ENCODE measurements around the gene RING1. TPM values are rescaled to one million over a fixed set of nuclear protein-coding genes. Genes with fewer than 3 reads are reported as not detected.
"Not testable (repeated sequence)": the region's sequence is repeated elsewhere in the genome, so short reads cannot be mapped to it uniquely, and the experiment has no call there.

Gene RING1
- polyA plus RNA-seq, 6 donors from 2014 or later = 2.8 to 12.1 (median 7.4) TPM

- no peak for ATAC-seq (ENCODE audit: low read depth in 2 of 2)
- Mint-ChIP-seq H3K9me3 (no peaks in the 10 kb centered on the region), H3K4me3 (no peak overlapping the region), H3K36me3 (peaks cover 10% of the 10 kb centered on the region in 2 donors), H3K4me1 (peaks cover 36 to 51% (median 48%) of the 10 kb centered on the region in 3 donors), H3K27ac (no peak overlapping the region), H3K27me3 (peaks cover 6 to 44% (median 42%) of the 10 kb centered on the region in 3 donors)
- no peak for DNase-seq
Observed at GRCh38 chr6:33211136-33211535, 2.8 kb downstream of the RING1 start.

GRCh38 chr6:33211666-33212422 lies 3.5 kb downstream of the RING1 start:
- H3K4me1 Mint-ChIP-seq = peaks cover 36 to 48% (median 44%) of the 10 kb centered on the region in 3 donors
- no peak for ATAC-seq (ENCODE audit: low read depth in 2 of 2)
- no peak for DNase-seq
- peaks cover 6 to 46% (median 42%) of the 10 kb centered on the region in 3 donors for H3K27me3 Mint-ChIP-seq
- no peaks in the 10 kb centered on the region for H3K9me3 Mint-ChIP-seq
- peaks cover 10% of the 10 kb centered on the region in 2 donors for H3K36me3 Mint-ChIP-seq
- H3K4me3 Mint-ChIP-seq = peak overlapping the region in 2 of 8 donors; percentile 32 to 45
- H3K27ac Mint-ChIP-seq = no peak overlapping the region

DNA sequence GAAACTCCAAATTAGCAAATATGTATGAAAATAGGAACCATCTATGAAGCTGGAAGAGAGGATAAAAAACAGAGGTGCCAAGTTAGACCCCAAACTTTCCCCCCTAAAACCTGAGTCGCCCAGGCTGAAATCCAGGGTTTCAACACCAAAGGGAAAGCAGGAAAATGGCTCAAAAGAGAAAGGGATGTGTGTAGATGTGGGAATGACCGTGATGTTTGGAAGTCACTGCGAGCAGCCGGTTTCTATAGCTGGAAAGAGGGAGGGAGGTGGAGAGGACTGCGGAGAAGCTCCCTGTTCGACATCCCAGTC lies 4.5 kb downstream of the RING1 start:
- no peak for ATAC-seq (ENCODE audit: low read depth in 2 of 2)
- peak overlapping the region; percentile 9 to 91 (median 78) for H3K4me3 Mint-ChIP-seq
- H3K4me1 Mint-ChIP-seq = peaks cover 31 to 42% (median 40%) of the 10 kb centered on the region in 3 donors
- peaks cover 10% of the 10 kb centered on the region in 2 donors for H3K36me3 Mint-ChIP-seq
- no peak for DNase-seq
- H3K27me3 Mint-ChIP-seq = peaks cover 6 to 54% (median 44%) of the 10 kb centered on the region in 3 donors
- peak overlapping the region in 3 of 6 donors; percentile 16 to 47 (median 40) for H3K27ac Mint-ChIP-seq
- H3K9me3 Mint-ChIP-seq = no peaks in the 10 kb centered on the region

- H3K9me3 Mint-ChIP-seq = no peaks in the 10 kb centered on the region
- peaks cover 6 to 60% (median 50%) of the 10 kb centered on the region in 3 donors for H3K27me3 Mint-ChIP-seq
- peak; percentile 21 for DNase-seq
- peaks cover 10% of the 10 kb centered on the region in 2 donors for H3K36me3 Mint-ChIP-seq
- H3K27ac Mint-ChIP-seq = peak overlapping the region in 4 of 6 donors; percentile 16 to 90 (median 31)
- ATAC-seq (ENCODE audit: low read depth in 2 of 2) = peak; percentile 47 to 51
- peaks cover 30 to 39% (median 39%) of the 10 kb centered on the region in 3 donors for H3K4me1 Mint-ChIP-seq
- peak overlapping the region; percentile 22 to 91 (median 80) for H3K4me3 Mint-ChIP-seq
Observed at GRCh38 chr6:33213166-33213988, 5.1 kb downstream of the RING1 start.

- H3K27me3 Mint-ChIP-seq = peaks cover 6 to 65% (median 54%) of the 10 kb centered on the region in 3 donors
- ATAC-seq (ENCODE audit: low read depth in 2 of 2) (peak; percentile 15), DNase-seq (no peak)
- H3K9me3 Mint-ChIP-seq = no peaks in the 10 kb centered on the region
- H3K4me3 Mint-ChIP-seq = peak overlapping the region; percentile 2 to 91 (median 76)
- peaks cover 10% of the 10 kb centered on the region in 2 donors for H3K36me3 Mint-ChIP-seq
- H3K4me1 Mint-ChIP-seq = peaks cover 26 to 34% (median 34%) of the 10 kb centered on the region in 3 donors
- no peak overlapping the region for H3K27ac Mint-ChIP-seq
Observed at GRCh38 chr6:33213989-33214335, 5.7 kb downstream of the RING1 start.

- DNase-seq (no peak), ATAC-seq (ENCODE audit: low read depth in 2 of 2) (no peak)
- H3K27ac Mint-ChIP-seq = peak overlapping the region in 1 of 6 donors; percentile 25
- peak overlapping the region in 2 of 8 donors; percentile 51 to 54 for H3K4me3 Mint-ChIP-seq
- H3K36me3 Mint-ChIP-seq = peaks cover 3 to 10% of the 10 kb centered on the region in 2 donors
- peaks cover 19 to 24% (median 24%) of the 10 kb centered on the region in 3 donors for H3K4me1 Mint-ChIP-seq
- peaks cover 10 to 76% (median 61%) of the 10 kb centered on the region in 3 donors for H3K27me3 Mint-ChIP-seq
- no peaks in the 10 kb centered on the region for H3K9me3 Mint-ChIP-seq
Observed at GRCh38 chr6:33215271-33216116, 7.2 kb downstream of the RING1 start.

DNA sequence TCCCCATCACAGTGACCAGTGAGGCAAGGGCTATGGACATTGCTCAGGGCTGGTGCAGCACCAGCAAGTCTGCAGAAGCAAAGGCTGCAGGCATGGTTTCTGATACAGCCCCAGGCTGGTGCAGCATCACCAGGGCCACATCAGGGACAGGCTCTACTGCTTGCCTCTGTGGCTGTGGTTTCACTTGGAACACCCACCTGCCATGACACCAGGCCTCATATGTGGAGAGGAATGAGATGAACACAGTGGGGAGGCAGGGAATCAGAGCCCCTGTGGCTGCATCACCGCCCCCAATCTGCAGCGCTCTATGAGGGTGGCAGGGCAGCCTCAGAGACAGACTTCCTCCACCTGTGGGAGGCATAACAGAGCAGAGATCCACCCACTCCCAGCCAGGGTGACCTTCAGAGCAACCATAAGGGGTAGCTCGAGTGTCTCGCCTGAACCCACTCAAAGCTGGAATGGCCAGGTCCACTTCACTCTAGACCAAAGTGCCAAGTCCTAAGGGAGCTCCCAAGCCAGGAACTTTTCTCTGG lies 7.9 kb downstream of the RING1 start:
- Mint-ChIP-seq H3K27ac (no peak overlapping the region), H3K4me1 (peaks cover 19 to 24% (median 23%) of the 10 kb centered on the region in 3 donors), H3K27me3 (peaks cover 10 to 77% (median 61%) of the 10 kb centered on the region in 3 donors), H3K36me3 (peaks cover 0 to 10% of the 10 kb centered on the region in 2 donors), H3K4me3 (no peak overlapping the region), H3K9me3 (no peaks in the 10 kb centered on the region)
- ATAC-seq (ENCODE audit: low read depth in 2 of 2) (no peak), DNase-seq (no peak)

- ATAC-seq (ENCODE audit: low read depth in 2 of 2) (no peak), DNase-seq (no peak)
- H3K36me3 Mint-ChIP-seq = peaks cover 0 to 4% of the 10 kb centered on the region in 2 donors
- peaks cover 15 to 81% (median 64%) of the 10 kb centered on the region in 3 donors for H3K27me3 Mint-ChIP-seq
- no peaks in the 10 kb centered on the region for H3K9me3 Mint-ChIP-seq
- no peak overlapping the region for H3K4me3 Mint-ChIP-seq
- H3K27ac Mint-ChIP-seq = peak overlapping the region in 1 of 6 donors; percentile 34
- peaks cover 19 to 23% (median 22%) of the 10 kb centered on the region in 3 donors for H3K4me1 Mint-ChIP-seq
Observed at GRCh38 chr6:33217246-33217645, 8.9 kb downstream of the RING1 start.

- peaks cover 11 to 81% (median 63%) of the 10 kb centered on the region in 3 donors for H3K27me3 Mint-ChIP-seq
- ATAC-seq (ENCODE audit: low read depth in 2 of 2) (no peak), DNase-seq (no peak)
- H3K4me1 Mint-ChIP-seq = peaks cover 16 to 18% (median 17%) of the 10 kb centered on the region in 3 donors
- H3K9me3 Mint-ChIP-seq = no peaks in the 10 kb centered on the region
- H3K27ac Mint-ChIP-seq = no peak overlapping the region
- no peaks in the 10 kb centered on the region for H3K36me3 Mint-ChIP-seq
- H3K4me3 Mint-ChIP-seq = no peak overlapping the region
Observed at GRCh38 chr6:33217681-33218080, 9.4 kb downstream of the RING1 start.

- not testable (repeated sequence) for H3K36me3 Mint-ChIP-seq; DNase-seq; ATAC-seq (ENCODE audit: low read depth in 2 of 2); H3K9me3 Mint-ChIP-seq; H3K4me3 Mint-ChIP-seq; H3K4me1 Mint-ChIP-seq
- H3K27me3 Mint-ChIP-seq = peaks cover 33 to 53% (median 34%) of the 10 kb centered on the region in 3 donors
- H3K27ac Mint-ChIP-seq = peak overlapping the region in 1 of 6 donors; percentile 11
Observed at GRCh38 chr6:33226503-33227120, 18.3 kb downstream of the RING1 start.

DNA sequence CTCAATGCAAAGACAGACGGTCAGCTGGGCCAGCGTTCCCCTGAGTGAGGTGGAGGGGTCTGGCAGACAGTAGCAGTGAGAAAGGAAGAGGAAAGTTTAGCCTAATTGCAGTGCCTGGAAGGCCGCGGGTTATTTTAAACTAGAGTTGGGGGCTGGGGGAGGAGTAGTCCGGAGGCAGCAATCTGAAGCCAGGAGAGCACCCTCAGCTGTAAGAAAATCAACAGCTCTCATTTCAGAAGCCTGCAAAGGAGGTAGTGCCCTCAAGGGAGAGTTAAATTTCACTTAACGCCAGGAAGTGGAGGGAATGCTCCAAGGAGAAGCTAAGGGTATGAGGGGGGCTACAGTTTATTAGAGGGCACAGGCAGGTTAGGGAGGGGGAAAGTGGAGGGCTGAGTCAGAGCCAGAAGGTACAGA lies 26.9 kb downstream of the RING1 start:
- ATAC-seq (ENCODE audit: low read depth in 2 of 2) (no peak), DNase-seq (no peak)
- Mint-ChIP-seq H3K36me3 (no peaks in the 10 kb centered on the region), H3K27me3 (peaks cover 31 to 68% (median 50%) of the 10 kb centered on the region in 3 donors), H3K9me3 (no peaks in the 10 kb centered on the region), H3K27ac (no peak overlapping the region), H3K4me1 (no peaks in the 10 kb centered on the region), H3K4me3 (no peak overlapping the region)

DNA sequence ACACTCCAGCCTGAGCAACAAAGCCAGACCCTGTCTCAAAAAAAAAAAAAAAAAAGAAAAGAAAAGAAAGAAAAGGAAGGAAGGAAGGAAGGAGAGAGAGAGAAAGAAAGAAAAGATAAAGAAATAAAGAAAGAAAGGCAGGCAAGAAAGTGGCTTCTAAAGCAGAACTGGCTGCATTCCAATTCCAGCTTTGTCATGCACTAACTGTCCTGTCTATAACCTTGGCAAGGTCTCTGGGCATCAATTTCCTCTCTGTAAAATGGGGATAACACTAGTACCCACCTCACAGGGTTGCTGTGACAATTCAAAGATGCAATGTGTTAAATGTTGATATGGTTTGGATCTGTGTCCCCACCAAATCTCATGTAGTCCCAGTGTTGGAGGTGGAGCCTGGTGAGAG lies 28.0 kb downstream of the RING1 start:
- Mint-ChIP-seq H3K36me3 (no peaks in the 10 kb centered on the region), H3K27me3 (peaks cover 34 to 66% (median 53%) of the 10 kb centered on the region in 3 donors), H3K27ac (peak overlapping the region in 1 of 6 donors; percentile 57), H3K4me1 (peaks cover 0 to 4% (median 0%) of the 10 kb centered on the region in 3 donors), H3K4me3 (no peak overlapping the region), H3K9me3 (no peaks in the 10 kb centered on the region)
- ATAC-seq (ENCODE audit: low read depth in 2 of 2) = no peak
- no peak for DNase-seq

All from naive B cell (primary cell).